Muscle of arm (tissue), 12 donors: ENCODE measurements around the gene ZEB2. TPM values are rescaled to one million over a fixed set of nuclear protein-coding genes. Genes with fewer than 3 reads are reported as not detected.

Experiments
- DNase-seq: peaks from one replicate; pipeline ENCODE4 v3.0.0-alpha.2; 2013
- polyA plus RNA-seq, 12 donors: library from polyadenylated mRNA; unstranded; fragments of 120-200 nt; gene quantifications; one replicate each; pipeline ENCODE4 v1.2.1, GENCODE V29; 2013; ENCODE audit not compliant: insufficient read length in 12 of 12

ZEB2 gene
- polyA plus RNA-seq, 12 donors = 106 to 190 (median 127) TPM; not detected in 1

- DNase-seq = no peak
Measured at GRCh38 chr2:144358374-144358964, 161.4 kb downstream of the ZEB2 start.

GRCh38 chr2:144357623-144358373, 162.1 kb downstream of the ZEB2 start:
- DNase-seq = no peak

- no peak for DNase-seq
Measured at GRCh38 chr2:144356402-144356801, 163.5 kb downstream of the ZEB2 start.

GRCh38 chr2:144354953-144355352, 165.0 kb downstream of the ZEB2 start:
- no peak for DNase-seq

- DNase-seq = no peak
Measured at GRCh38 chr2:144351687-144352086, 168.2 kb downstream of the ZEB2 start.

GRCh38 chr2:144350151-144350802, 169.6 kb downstream of the ZEB2 start:
- DNase-seq = no peak

- no peak for DNase-seq
Measured at GRCh38 chr2:144349674-144350073, 170.2 kb downstream of the ZEB2 start.

GRCh38 chr2:144348846-144349245, 171.1 kb downstream of the ZEB2 start:
- no peak for DNase-seq

- DNase-seq = no peak
Measured at GRCh38 chr2:144346229-144346628, 173.7 kb downstream of the ZEB2 start.

GRCh38 chr2:144343145-144343544, 176.8 kb downstream of the ZEB2 start:
- DNase-seq = no peak

- DNase-seq = no peak
Measured at GRCh38 chr2:144341538-144341937, 178.4 kb downstream of the ZEB2 start.

GRCh38 chr2:144339048-144339447, 180.9 kb downstream of the ZEB2 start:
- no peak for DNase-seq

- DNase-seq = no peak
Measured at GRCh38 chr2:144334551-144334950, 185.4 kb downstream of the ZEB2 start.
